Measurements from ENCODE around the gene HSD3B1.

HSD3B1 gene

DNA sequence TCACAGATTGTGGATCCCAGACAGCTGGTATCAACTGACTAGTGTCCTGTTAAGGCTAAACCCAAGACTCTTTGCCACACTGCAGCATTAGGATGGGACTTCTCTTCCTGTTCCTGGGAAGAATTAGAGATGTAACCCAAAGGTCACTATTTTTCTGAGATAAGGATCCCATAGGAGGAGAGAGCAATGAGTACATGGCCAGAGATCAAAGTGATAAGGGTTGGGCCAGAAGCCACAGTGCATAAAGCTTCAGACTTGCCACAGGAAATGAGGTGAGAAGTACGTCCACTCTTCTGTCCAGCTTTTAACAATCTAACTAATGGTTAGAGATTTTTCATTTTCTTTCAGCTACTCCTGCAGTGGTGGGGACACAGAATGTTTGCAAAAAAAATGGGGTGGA, at the start of gene HSD3B1:
TSS of gene HSD3B1 (plus strand) at position 270 of the 400 bp plus-strand sequence. CDS start 267 bp downstream, outside the sequence.
- no peak for DNase-seq

DNA sequence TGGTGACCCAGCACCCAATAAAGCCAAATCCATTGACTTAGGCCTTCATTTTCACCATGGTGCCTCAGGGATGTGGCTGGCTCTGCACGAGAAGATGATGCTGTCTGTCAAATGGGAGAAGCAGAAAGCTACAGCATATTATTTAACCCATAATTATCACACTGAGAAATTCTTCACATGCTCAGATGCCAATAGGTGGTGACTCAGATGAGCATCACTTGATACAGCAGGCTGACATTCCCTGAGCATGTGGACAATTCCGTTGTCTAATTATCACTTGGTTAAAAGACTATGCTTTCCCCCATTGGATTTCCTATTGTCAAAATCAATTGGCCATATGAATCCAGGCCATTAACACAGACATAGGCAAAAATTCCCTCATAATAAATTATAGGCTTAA, 44.0 kb upstream of the HSD3B1 start:
- no peak for DNase-seq

DNA sequence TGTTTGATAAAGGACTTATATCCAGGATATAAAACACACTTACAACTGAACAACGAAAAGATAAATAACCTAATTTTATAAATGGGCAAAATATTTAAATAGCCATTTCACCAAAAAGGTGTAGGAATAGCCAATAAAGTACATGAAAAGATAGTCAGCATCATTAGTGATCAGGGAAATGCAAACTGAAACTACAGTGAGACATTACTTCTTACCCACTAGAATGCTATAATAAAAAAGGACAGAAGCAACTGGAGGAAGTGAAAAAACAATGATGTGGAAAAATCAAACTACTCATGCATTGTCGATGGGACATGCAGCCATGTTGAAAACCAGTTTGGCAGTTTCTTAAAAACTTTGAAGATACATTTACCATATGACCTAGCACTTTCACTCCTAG, 43.4 kb upstream of the HSD3B1 start:
- no peak for DNase-seq

DNA sequence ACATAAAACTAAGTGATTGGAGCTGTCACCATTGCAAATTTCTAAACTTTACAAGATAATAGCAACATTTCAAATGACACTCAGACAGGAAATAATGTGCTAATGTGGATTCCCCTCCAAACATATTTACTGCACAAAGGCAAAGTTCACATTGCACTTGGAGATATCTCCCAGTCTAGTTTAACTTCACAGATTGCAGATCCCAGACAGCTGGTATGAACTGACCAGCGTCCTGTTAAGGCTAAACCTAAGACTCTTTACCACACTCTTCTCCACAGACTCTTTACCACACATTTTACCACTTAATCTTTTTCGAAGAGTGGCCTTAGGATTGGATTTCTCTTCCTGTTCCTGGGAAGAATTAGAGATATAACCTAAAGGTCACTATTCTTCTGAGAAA, 40.6 kb upstream of the HSD3B1 start:
- DNase-seq, result no peak

DNA sequence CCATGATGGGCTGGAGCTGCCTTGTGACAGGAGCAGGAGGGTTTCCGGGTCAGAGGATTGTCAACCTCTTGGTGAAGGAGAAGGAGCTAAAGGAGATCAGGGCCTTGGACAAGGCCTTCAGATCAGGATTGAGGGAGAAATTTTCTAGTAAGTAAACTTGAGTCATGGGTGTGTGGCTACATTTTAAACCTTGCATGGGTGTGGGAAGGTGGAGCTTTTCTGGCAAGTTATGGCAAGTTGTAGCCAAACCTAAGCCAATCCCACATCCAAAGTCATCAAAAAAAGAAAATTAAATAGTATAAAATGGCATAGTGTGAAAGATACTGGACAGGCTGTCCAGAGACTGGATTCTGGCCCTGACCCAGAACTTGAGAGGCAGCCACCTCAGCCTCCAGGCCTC, 39.8 kb upstream of the HSD3B1 start:
- no peak for DNase-seq

DNA sequence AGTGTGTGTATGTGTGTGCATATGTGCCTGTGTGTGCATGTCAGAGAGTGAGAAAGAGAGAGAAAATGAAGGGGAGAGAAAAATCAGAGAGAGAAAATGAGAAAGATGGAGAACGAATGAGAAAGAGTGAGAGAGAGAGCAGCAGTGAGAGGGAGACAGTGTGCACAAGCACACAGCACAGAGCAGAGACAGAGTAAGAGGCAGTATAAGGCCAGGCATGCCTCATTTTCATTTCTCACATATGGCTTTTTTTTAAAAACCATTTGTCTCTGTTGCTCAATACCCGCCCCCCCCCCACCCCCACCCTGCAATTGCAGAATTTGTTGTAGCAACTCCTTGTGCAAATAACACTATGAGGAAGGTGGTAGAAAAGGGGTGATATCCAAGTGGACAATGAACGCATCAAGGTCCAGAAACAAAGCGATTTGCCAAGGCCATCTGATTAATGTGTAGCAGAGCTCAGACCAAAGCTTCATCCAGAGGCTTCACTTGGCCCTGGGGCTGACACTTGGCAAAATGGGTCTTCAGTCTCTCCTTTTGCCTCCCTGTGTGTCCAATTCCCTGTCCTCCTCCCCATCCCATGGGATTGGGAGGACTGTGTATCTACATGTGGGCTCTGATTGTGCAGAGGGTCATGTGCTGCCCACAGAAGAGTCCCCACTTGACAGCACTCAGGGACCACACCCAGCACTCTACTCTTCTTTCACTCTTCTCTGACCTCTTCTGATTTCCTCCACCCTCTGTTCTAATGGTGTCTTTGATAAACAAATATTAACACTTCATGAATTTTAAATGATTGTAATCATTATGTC, 38.9 kb upstream of the HSD3B1 start:
- no peak for DNase-seq

DNA sequence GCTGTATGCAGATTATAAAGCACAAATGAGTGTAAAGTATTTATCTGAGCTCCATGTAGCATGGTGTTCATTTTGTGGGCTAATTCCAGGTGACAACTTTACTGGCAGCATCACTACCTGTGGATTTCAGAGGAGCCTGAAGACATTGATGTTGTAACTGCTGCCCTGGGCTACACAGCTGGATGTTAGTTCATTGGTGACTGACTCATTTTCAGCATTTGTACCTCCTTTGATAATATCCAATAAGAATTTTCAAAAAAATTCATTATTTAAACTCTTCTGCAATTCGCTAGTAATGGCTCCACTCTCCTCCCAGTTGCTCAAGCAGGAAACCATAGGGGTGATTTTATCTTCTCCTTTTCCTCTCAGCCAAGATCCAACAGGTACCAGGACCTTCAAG, 37.3 kb upstream of the HSD3B1 start:
- no peak for DNase-seq

DNA sequence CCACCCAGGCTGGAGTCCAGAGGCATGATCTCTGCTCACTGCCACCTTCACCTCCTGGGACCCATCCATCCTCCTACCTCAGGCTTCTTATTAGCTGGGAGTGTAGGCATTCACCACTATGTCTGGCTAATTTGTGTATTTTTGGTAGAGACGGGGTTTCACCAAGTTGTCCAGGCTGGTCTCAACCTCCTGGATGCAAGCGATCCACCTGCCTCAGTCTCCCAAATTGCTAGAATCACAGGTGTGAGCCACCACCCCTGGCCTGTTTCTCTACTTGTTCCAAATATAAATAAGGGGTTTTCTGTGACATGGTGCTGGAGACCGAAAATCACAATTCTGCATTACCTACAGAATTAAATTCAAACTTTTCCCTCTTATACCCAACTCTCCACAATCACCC, 36.6 kb upstream of the HSD3B1 start:
- no peak for DNase-seq

DNA sequence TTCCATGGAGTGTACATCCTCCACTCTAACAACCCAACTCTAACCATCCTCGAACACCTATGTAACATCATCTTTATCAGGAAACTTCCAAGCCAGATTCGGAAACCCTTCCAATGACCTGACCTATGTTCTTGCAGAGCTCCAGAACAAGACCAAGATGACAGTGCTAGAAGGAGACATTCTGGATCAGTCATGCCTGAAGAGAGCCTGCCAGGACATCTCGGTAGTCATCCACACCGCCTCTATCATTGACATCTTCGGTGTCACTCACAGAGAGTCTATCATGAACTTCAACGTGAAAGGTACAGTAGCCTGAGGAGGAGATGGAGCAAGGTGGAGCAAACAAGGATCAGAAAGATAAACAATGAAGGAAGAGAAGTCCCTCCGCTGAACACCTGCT, 36.1 kb upstream of the HSD3B1 start:
- DNase-seq, result no peak

DNA sequence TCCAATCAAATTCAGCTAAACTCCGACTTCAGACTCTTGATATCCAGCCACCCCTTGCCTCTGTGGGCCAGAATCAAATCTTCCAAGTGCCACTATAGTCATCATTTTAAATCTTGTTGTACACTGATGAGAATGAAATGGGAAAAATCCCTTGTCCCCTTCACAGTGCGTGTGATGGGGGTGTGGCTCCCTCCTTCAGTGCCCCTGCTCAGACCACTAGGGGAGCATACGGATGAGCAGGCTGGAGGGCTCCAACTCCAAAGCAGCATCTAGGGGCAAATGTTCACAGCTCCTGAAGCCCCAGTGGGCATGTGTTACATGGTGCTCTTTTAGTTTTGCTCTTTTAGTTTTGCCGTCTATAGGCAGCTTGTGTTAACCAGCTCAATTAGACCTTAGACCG, 35.4 kb upstream of the HSD3B1 start:
- DNase-seq, result no peak

DNA sequence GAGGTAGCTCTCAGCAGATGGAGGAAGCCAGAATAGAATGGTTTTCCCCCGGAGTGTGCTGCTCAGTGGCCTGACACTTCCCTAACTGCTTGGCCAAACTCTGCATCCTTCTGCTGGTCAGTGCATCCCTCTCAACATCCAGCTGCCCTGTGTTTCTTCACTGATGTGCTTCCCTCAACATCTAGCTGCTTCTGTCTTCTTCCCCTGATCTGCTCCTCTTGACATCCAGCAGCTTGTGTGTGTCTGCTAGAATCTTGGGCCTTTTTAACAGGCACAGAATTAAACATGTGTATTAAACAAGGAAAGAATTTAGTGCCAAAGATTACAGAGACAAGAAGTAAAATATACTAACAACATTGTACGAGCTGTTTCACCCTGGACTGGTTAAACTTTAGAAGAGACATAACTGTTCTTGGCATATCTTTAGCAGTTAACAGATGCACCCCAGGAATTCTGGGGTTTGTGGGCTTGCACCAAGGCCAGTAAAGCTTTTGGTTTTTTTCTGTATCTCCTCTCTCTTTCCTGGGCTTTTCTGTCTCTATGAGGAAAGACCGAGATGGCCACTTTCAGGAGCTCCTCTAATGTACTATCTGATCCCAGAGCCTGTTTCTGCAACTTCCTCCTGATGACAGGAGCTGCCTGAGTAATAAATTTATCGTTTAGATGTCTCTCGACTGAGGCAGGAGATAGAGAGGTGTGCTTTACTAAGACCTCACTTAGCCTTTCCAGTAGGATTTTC, 34.8 kb upstream of the HSD3B1 start:
- DNase-seq, result no peak

DNA sequence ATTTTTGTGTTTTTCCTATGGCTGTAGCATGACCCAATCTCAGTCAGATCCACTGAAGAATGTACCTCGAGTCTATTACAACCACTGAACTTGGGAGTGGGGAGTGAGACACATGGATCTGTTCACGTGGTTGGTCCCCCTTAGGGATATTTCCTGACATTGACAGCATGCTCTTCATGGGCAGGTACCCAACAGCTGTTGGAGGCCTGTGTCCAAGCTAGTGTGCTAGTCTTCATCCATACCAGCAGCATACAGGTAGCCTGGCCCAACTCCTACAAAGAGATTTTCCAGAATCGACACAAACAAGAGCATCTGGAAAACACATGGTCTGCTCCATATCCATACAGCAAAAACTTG, 34.2 kb upstream of the HSD3B1 start:
- no peak for DNase-seq

DNA sequence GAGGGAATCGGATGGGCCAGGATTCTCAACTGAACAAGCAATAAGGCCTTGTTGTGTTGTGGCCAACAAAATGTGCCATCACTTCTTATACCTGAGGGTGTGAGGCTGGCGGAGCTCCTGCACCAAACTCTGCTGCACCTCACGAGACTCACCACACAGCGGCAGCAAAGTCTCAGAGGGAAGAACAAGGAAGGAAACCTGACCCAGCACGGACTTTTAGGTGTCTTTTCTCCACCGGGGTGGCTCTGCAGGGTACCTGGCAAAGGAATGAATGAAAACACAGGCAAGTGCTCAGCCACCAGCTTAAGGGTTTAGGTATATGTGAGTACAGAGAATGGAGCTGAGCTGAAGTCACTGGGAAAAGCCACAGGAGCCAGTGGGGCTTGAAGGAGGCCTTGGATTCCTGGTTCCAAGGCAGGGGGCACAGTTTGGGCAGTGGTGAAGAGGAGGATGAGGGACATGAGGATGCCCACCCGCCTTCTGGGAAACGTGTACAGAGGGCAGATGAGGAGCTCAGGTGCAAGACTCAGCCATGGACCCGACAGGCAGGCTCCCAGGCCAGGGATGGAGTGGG, 31.1 kb upstream of the HSD3B1 start:
- no peak for DNase-seq

DNA sequence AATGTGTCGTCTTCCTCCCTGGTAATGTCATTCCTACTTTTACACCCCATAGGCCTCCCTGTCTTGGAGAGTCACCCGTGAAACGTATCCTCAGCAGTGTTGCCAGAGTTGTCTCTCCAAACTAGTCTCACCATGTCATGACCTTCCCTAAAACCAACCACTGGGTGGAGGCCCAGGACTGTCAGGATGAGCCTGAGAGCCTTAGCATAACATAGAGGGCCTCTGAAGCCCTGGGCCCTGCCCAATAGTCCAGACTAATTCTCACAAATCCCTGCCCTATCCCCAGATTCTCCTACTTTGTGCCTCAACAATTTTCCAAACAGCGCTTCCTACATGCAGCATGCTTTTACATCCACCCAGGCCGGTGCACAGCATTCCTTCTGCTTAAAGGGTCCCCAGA, 29.3 kb upstream of the HSD3B1 start:
- DNase-seq, result no peak

DNA sequence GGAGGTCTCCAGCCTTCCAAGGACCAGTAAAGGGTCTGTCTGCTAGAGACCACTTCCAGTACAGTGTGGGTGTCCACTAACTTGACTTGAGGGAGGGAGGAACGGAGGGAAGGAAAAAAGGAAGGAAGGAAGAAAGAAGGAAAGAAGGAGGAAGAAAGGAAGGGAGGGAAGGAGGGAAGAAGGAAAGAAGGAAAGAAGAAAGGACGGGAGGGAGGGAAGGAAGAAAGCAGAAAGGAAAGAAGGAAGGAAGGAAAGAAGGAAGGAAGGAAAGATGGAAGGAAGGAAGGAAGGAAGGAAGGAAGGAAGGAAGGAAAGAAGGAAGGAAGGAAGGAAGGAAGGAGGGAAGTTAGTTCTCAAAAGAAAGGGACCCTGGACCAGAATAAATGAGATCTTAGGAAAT, 26.8 kb upstream of the HSD3B1 start:
- no peak for DNase-seq

DNA sequence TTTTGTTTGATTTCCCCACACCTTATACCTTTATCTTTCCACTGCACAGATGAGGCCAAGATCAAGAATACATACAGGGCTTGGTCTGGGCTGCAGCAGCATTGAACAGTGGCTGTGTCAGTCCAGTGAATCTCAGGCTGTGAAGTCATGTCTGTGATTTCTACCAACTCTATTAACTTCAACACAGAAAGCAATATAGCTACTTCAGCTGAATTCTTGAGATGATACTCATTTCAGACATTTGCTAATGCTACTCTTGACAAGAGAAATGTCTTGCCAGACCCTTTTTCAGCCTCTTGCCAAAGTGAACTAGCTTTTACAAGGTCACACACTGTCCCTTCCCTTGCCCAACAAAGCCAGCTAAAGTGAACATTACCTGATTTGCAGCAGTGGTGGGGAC, 25.1 kb upstream of the HSD3B1 start:
- no peak for DNase-seq

DNA sequence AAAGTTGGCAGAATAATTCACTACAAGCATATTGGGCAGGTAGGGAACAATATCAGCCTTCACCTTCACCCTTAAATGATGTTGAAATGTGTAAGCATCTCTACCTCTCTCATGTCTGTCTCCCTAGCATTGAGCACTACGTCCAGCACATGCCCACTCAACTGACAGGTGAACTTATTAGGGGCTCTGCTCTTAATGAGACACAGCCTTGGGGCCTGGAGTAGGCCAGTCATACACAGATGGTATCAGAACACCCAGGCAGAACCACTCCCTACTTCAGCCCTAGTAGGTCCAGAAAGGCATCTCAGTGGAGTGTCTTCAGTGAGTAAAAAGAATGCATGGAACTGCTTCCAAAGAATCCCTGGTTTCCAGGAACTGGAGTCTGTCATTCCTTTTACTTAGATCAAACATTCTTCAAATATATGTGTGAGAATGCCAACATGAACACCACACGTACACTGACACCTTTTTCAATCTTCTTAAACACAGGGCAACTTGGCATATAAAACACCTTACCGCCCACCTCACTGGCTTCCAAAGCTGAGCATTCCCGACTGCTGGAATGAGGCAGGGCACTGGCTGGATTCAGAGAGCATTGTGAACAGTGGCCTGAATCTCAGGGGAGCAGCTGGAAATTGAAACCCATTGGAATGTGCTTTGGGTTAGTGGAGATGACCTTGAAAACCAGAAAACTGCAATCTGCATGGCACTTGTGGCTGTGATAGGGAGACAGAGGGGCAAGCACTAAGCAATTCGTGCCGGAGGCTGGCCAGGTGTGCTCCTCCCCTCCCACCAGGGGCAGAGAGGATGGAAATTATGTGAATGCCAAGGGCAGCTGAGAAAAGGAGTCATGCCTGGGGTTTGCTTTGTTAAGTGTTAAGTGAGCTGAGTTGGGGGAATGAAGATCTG, 24.2 kb upstream of the HSD3B1 start:
- DNase-seq, result no peak

DNA sequence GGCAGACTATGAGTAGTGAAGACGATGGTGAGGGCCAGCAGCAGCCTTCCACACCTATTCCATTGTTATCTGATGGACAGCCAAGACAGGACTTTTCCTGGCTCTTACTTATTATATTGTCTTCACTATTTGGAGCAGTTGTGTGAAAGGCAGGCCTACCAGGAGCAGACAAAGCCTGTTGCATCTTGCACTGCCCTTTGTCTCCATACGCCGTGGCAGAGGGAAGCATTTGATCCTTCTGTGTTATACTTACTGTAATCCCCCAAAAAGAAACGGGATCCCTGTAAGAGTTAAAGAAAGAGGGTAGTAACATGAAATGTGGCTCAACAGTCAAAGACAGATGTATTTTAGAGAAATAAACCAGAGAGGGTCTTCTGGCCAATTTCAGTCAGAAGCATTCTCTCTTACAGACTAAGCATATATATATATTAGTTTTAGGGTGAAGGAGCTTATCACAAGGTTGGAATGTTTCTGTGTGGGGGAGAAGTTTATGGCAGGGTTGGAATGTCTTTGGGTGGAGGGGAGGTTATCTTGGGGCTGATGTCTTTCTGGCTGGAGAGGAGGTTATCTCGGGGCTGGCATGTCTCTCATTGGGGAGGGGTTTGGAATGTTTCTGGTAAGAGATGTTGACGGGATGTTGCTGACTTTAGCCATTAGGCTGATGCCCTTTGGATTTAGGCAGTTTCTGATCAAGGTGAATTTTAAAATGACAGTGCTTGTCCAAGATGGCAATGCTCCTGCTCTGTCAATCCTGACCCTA, 23.4 kb upstream of the HSD3B1 start:
- no peak for DNase-seq

DNA sequence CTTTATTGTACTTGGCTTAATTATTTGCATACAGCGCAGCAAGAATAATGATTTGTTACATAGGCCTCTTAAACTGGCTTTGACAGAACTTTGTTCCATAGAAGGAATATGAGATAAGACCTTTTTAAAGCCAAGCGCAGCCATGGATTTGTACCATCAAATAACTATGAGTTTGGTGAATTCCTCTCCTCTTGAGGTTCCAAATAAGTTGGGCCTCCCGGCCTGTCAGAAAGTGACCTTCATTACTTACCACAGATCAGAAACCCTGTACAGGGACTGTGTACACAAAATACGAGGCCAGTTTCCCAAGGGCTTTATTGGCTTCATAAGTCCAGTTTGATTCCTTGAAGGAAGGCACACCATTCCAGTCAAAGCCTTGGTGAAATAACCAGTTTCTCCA, 21.8 kb upstream of the HSD3B1 start:
- DNase-seq, result no peak

DNA sequence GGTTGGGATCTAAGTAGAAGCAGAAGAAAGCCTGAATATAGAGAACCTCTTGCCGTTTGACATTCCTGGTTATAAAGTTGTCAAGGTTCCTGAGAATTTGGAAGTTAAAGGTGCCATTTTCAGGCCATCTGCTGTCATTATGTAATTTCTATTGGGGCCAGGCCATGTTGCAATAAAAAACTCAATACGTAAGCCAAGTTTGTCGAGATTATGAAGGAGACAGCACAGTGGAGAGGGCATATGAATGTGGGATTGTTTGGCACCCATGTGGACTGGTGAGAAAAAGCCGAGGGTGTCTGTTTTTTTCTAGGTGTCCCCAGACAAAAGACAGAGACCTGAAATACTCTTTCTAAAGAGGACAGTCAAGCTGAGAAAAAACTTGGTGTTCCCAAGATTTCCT, 18.8 kb upstream of the HSD3B1 start:
- no peak for DNase-seq

DNA sequence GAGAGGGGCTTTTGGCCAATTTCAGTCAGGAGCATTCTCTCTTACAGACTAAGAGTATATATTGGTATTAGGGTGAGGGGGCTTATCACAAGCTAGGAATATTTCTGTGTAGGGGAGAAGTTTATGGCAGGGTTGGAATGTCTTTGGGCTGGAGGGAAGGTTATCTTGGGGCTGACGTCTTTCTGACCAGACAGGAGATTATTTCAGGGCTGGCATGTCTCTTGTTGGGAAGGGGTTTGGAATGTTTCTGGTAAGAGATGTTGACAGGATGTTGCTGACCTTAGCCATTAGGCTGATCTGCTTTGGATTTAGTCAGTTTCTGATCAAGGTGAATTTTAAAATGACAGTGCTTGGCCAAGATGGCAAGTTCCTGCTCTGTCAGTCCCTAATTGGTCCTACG, 17.8 kb upstream of the HSD3B1 start:
- no peak for DNase-seq

DNA sequence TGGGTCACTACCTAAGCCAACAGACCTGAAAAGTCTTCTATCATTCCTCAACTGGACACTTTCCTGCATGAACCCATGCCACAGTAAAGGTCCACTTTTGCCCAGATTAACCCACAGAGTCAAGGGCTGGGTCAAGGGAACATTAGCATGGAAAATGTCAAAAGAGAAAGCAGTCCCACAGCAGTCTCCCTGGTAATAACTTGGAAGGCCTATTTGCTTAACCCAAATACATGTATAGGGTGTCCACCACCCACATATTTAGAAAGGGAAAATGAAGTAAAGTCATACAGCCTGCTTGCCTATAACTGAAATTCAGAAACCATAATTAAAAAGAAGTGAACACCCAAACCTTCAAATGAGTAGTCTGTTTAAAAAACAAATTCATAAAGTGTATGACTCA, 16.1 kb upstream of the HSD3B1 start:
- no peak for DNase-seq

DNA sequence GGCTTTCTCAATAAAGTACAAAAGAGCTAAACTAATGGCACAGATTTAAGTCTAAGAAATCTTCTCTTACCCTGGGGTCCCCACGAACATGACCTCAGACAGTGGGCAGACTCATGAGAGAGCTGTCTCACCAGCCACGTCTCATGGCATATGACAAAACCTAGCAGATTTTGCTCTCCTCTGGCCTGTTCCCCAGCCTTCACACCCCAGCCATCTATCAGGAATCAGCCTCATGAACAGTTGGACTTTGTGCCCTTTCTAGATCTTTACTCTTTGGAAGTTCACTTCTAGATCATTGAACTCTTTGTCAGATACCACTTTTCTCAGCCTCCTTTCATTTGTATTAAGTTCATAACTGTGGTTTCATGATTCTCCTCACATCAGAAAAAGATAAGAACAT, 14.2 kb upstream of the HSD3B1 start:
- DNase-seq, result no peak
